Right atrium auricular region (tissue), 2 donors: Measurements from ENCODE around the gene SMIM38. TPM values are rescaled to one million over a fixed set of nuclear protein-coding genes. Genes with fewer than 3 reads are reported as not detected.

Experiments used
- DNase-seq: peaks from one replicate; pipeline ENCODE4 v3.0.0-alpha.2; 2019; ENCODE audit warnings: low spot score
- H3K27ac ChIP-seq, 2 donors: fragments of 200-600 bp; sonication (generic); 1 replicate in 1 of 2; 2 replicates in 1 of 2; pipeline ENCODE4 v1.5.1; 2016 to 2019
- H3K27me3 ChIP-seq, 2 donors: fragments of 200-600 bp; sonication (generic); one replicate each; pipeline versions ENCODE4 v1.5.1 to v1.6.0; 2017 to 2019
- H3K36me3 ChIP-seq: fragments of 200-600 bp; sonication (generic); one replicate; pipeline ENCODE4 v1.5.1; 2016
- H3K4me1 ChIP-seq, 2 donors: fragments of 200-600 bp; sonication (generic); one replicate each; pipeline versions ENCODE4 v1.5.1 to v1.6.0; 2017 to 2019
- H3K4me3 ChIP-seq, 2 donors: fragments of 200-600 bp; sonication (generic); 1 replicate in 1 of 2; 2 replicates in 1 of 2; pipeline ENCODE4 v1.5.1; 2017 to 2019; ENCODE audit warnings: mild to moderate bottlenecking in 1 of 2, moderate library complexity in 1 of 2
- H3K9me3 ChIP-seq, 2 donors: fragments of 200-600 bp; sonication (generic); one replicate each; pipeline ENCODE4 v1.5.1; 2019
- total RNA-seq, 2 donors: library from RNA; depleted of rRNA; stranded (reverse); fragments of >200 nt; gene quantifications; one replicate each; pipeline ENCODE4 v1.1.0, GENCODE V29; 2016
- TF ChIP-seq, protein P1 (sequence below), 2 donors: fragments of 200-600 bp; sonication (generic); IDR thresholded peaks; one replicate each; pipeline ENCODE4 v1.5.1; 2019; ENCODE audit warnings: antibody characterized with exemption in 2 of 2

Gene SMIM38
- total RNA-seq, 2 donors from 2014 or later: 0.35 TPM; not detected in 1

DNA sequence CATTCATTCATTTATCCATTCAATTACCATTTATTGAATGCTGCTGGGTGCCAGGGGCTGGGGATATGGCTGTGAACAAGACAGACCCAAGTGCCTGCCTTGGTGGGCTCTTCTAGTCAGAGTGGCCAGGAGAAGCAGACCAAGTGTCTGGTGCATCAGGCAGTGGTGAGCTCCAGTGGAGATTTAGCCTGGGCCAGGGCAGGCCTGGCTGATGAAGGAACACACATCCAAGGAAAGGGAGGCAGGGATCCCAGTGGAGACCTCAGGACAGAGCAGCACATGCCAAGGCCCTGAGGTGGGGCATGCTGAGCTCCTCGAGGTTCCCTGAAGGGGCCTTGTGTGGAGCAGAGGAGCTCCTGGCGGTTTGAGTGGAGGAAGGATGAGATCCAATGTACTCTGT, 46.6 kb upstream of the SMIM38 start:
- no peaks in the 10 kb centered on the region for H3K36me3 ChIP-seq
- H3K4me3 ChIP-seq: no peak overlapping the region
- H3K9me3 ChIP-seq: no peaks in the 10 kb centered on the region
- TF ChIP-seq, protein P1, sequence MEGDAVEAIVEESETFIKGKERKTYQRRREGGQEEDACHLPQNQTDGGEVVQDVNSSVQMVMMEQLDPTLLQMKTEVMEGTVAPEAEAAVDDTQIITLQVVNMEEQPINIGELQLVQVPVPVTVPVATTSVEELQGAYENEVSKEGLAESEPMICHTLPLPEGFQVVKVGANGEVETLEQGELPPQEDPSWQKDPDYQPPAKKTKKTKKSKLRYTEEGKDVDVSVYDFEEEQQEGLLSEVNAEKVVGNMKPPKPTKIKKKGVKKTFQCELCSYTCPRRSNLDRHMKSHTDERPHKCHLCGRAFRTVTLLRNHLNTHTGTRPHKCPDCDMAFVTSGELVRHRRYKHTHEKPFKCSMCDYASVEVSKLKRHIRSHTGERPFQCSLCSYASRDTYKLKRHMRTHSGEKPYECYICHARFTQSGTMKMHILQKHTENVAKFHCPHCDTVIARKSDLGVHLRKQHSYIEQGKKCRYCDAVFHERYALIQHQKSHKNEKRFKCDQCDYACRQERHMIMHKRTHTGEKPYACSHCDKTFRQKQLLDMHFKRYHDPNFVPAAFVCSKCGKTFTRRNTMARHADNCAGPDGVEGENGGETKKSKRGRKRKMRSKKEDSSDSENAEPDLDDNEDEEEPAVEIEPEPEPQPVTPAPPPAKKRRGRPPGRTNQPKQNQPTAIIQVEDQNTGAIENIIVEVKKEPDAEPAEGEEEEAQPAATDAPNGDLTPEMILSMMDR (IDR thresholded peaks at IDR 0.05): no peak
- peaks cover 0 to 5% of the 10 kb centered on the region in 2 donors for H3K4me1 ChIP-seq
- H3K27me3 ChIP-seq: no peaks in the 10 kb centered on the region
- no peak for DNase-seq
- no peak overlapping the region for H3K27ac ChIP-seq

DNA sequence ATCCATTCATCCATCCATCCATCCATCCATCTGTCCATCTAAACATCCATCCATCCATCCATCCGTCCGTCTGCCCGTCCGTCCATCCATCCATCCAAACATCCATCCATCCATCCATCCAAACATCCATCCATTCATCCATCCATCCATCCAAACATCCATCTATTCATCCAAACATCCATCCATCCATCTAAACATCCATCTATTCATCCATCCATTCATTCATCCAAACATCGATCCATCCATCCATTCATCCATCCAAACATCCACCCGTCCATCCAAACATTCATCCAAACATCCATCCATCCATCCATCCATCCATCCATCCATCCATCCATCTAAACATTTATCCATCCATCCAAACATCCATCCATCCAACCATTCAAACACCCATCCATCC, 45.3 kb upstream of the SMIM38 start:
- Histone ChIP-seq H3K27me3 (no peaks in the 10 kb centered on the region), H3K4me1 (peaks cover 0 to 15% of the 10 kb centered on the region in 2 donors), H3K4me3 (no peak overlapping the region), H3K9me3 (no peaks in the 10 kb centered on the region), H3K36me3 (no peaks in the 10 kb centered on the region), H3K27ac (no peak overlapping the region)
- DNase-seq: no peak
- TF ChIP-seq, protein P1 (IDR thresholded peaks at IDR 0.05): no peak

DNA sequence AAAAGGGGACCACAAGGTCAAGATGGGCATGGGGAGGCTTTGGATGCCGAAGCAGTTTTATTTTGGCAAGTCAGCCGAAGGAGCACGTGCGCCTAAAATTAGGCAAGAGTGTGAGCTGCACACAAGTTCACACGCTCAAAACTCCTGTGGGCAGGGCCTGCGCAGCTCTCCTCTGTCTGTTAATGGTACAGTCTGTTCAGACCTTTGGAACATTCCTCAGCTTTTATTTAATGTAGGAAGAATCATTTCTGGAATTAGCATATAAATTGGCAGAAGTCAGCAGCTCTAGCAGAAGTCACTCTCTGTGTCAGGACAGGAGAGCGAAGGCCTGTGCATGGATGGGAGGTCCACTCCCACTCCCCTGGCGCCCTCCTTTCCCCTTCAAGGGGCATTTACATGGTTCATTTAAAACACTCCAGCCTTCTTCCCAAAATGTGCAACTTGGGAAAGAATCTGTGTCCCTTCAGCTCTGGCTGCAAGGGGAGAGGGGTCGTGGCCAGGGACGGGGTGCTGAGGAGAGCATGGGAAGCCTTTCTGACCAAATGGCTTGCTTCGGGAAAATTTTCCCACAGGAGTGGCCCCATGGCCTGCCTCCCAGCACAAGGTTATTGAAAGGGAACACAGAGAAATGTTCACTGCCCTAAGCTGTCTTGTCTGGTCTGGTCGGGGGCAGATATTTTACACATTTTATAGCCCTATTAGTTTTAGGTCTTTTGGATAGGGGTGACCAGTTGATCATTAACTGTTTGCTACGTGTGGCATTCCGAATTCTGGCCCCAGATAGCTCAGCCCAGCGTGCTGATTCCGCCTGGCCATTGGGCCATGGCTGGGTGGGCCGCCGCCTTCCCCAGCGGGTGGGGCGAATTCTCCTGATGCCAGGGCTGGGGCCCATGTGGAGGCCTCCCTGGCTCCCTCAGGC, 43.9 kb upstream of the SMIM38 start:
- Histone ChIP-seq H3K27me3 (no peaks in the 10 kb centered on the region), H3K4me1 (peaks cover 0 to 16% of the 10 kb centered on the region in 2 donors), H3K36me3 (no peaks in the 10 kb centered on the region), H3K27ac (no peak overlapping the region), H3K9me3 (no peaks in the 10 kb centered on the region), H3K4me3 (no peak overlapping the region)
- DNase-seq: no peak
- TF ChIP-seq, protein P1 (IDR thresholded peaks at IDR 0.05): no peak

DNA sequence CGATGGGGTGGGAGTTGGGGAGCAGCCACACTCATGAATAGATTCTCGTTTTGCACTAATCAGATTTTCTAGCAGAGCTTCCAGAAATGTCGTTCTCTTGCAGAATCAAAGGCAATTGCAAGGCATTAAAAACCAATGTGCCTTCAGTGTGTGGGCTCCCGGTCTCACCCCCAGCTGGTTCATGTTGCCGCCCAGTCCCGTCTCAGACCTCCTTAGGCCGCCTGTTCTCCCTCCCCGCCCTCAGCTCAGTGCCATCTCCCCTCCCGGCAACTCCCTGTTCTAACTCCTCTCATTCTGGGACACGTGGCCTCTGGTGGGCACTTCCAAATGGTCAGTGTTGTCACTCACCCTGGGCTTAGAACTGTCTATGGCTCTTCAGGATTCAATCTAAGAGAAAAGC, 42.5 kb upstream of the SMIM38 start:
- H3K4me1 ChIP-seq: peaks cover 0 to 16% of the 10 kb centered on the region in 2 donors
- no peaks in the 10 kb centered on the region for H3K36me3 ChIP-seq
- no peak overlapping the region for H3K4me3 ChIP-seq
- no peaks in the 10 kb centered on the region for H3K9me3 ChIP-seq
- no peak for DNase-seq
- TF ChIP-seq, protein P1 (IDR thresholded peaks at IDR 0.05): no peak
- H3K27me3 ChIP-seq: no peaks in the 10 kb centered on the region
- no peak overlapping the region for H3K27ac ChIP-seq

DNA sequence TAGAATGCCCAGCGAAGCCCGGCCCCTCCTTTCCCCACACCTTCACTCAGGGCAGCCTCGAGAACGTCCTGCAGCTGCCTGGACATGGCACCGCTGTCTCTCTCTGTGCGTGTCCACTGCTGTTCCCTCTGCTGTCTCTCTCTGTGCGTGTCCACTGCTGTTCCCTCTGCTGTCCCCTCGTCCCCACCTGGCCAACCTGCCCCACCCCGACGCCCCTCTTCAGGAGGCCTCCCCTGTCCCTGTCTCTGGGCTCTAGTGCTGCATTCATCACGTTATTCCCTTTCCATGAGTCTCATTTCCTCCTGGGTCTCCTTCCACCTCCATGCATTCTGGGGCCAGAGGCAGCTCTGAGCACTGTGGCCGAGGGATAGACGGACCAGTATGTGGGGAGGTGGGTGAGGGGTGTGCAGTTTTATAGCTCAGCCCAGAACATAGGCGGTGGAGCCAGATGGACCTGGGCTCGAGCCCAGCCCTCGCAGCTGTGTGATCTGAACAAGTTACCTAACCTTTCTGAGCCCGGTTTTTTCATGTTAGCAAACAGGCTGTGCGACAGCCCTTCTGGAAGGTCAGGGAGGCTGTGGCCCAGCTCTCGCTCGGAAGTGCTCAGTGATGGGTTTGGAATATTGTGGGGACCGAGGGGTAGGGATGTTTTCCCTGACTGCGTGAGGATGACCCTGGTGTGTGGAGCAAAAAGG, 41.9 kb upstream of the SMIM38 start:
- TF ChIP-seq, protein P1 (IDR thresholded peaks at IDR 0.05): no peak
- no peak for DNase-seq
- Histone ChIP-seq H3K4me3 (no peak overlapping the region), H3K4me1 (peaks cover 0 to 16% of the 10 kb centered on the region in 2 donors), H3K27ac (no peak overlapping the region), H3K9me3 (no peaks in the 10 kb centered on the region), H3K36me3 (no peaks in the 10 kb centered on the region), H3K27me3 (no peaks in the 10 kb centered on the region)
